WTC11 (cell line): ENCODE measurements around the gene CD6. TPM values are rescaled to one million over a fixed set of nuclear protein-coding genes. Genes with fewer than 3 reads are reported as not detected.

Experiments used
- ARID4B ChIP-seq: sonication (generic); formaldehyde crosslinking; IDR thresholded peaks from 2 replicates; pipeline ENCODE4 v1.8.0; 2023; ENCODE audit warnings: missing genetic modification reagents, mild to moderate bottlenecking, borderline replicate concordance
- E2F1 ChIP-seq: sonication (generic); formaldehyde crosslinking; IDR thresholded peaks from 2 replicates; pipeline ENCODE4 v1.8.0; 2022; ENCODE audit warnings: mild to moderate bottlenecking, missing genetic modification reagents
- EMX1 ChIP-seq: fragments of 250-450 bp; sonication (Bioruptor Pico); IDR thresholded peaks from 2 replicates; pipeline ENCODE4 v1.8.0; 2021; ENCODE audit warnings: mild to moderate bottlenecking
- ETV6 ChIP-seq: sonication (generic); formaldehyde crosslinking; IDR thresholded peaks from 2 replicates; pipeline ENCODE4 v1.8.1; 2022; ENCODE audit warnings: mild to moderate bottlenecking, missing genetic modification reagents
- FOXP1 ChIP-seq: sonication (generic); formaldehyde crosslinking; IDR thresholded peaks from 2 replicates; pipeline ENCODE4 v1.8.0; 2022; ENCODE audit warnings: missing genetic modification reagents, mild to moderate bottlenecking, moderate library complexity, borderline replicate concordance
- GRHL2 ChIP-seq: fragments of 250-450 bp; sonication (Bioruptor Pico); IDR thresholded peaks from 2 replicates; pipeline ENCODE4 v1.8.0; 2022; ENCODE audit warnings: mild to moderate bottlenecking, moderate library complexity; ENCODE audit not compliant: insufficient replicate concordance, severe bottlenecking
- HMGA2 ChIP-seq: fragments of 250-450 bp; sonication (Bioruptor Pico); IDR thresholded peaks from 2 replicates; pipeline ENCODE4 v1.4.0; 2021; ENCODE audit warnings: mild to moderate bottlenecking, moderate library complexity
- IRF2 ChIP-seq: sonication (generic); formaldehyde crosslinking; IDR thresholded peaks from 2 replicates; pipeline ENCODE4 v1.8.0; 2022; ENCODE audit warnings: low read depth, missing genetic modification reagents, borderline replicate concordance
- PREB ChIP-seq: sonication (generic); formaldehyde crosslinking; IDR thresholded peaks from 2 replicates; pipeline ENCODE4 v1.8.1; 2022; ENCODE audit warnings: mild to moderate bottlenecking, missing genetic modification reagents, moderate library complexity, borderline replicate concordance
- TP53 ChIP-seq: sonication (generic); formaldehyde crosslinking; IDR thresholded peaks from 2 replicates; pipeline ENCODE4 v1.8.1; 2023; ENCODE audit warnings: mild to moderate bottlenecking, missing genetic modification reagents
- USF2 ChIP-seq: sonication (generic); formaldehyde crosslinking; IDR thresholded peaks from 2 replicates; pipeline ENCODE4 v1.8.1; 2023; ENCODE audit warnings: mild to moderate bottlenecking, missing genetic modification reagents, moderate library complexity
- ZNF281 ChIP-seq: sonication (generic); formaldehyde crosslinking; IDR thresholded peaks from 2 replicates; pipeline ENCODE4 v1.8.0; 2023; ENCODE audit warnings: mild to moderate bottlenecking, missing genetic modification reagents
- ZNF416 ChIP-seq: fragments of 250-450 bp; sonication (Bioruptor Pico); IDR thresholded peaks from 2 replicates; pipeline ENCODE4 v1.9.0; 2021; ENCODE audit warnings: mild to moderate bottlenecking, inconsistent platforms
- ZNF423 ChIP-seq: fragments of 250-450 bp; sonication (Bioruptor Pico); IDR thresholded peaks from 2 replicates; pipeline ENCODE4 v2.1.2; 2022; ENCODE audit warnings: mild to moderate bottlenecking, moderate library complexity
- total RNA-seq: library from RNA; stranded (reverse); gene quantifications from 3 replicates; pipeline ENCODE4 v1.2.3, GENCODE V29; 2021
- TF ChIP-seq, protein P1 (sequence below): sonication (generic); formaldehyde crosslinking; IDR thresholded peaks from 2 replicates; pipeline ENCODE4 v1.8.1; 2023; ENCODE audit warnings: mild to moderate bottlenecking, missing genetic modification reagents, borderline replicate concordance
- TF ChIP-seq, protein P2 (sequence below): sonication (generic); formaldehyde crosslinking; IDR thresholded peaks from 2 replicates; pipeline ENCODE4 v1.8.1; 2022; ENCODE audit warnings: missing genetic modification reagents, borderline replicate concordance
- TF ChIP-seq, protein P3 (sequence below): sonication (generic); formaldehyde crosslinking; conservative IDR thresholded peaks from 2 replicates; pipeline ENCODE4 v1.8.1; 2022; ENCODE audit warnings: mild to moderate bottlenecking, missing genetic modification reagents
- TF ChIP-seq, protein P4 (sequence below): fragments of 200-600 bp; IDR thresholded peaks from 2 replicates; pipeline ENCODE4 v1.8.0; 2022; ENCODE audit warnings: antibody characterized with exemption

CD6 gene
- total RNA-seq, 1 experiment from 2014 or later, result 1.0 TPM

DNA sequence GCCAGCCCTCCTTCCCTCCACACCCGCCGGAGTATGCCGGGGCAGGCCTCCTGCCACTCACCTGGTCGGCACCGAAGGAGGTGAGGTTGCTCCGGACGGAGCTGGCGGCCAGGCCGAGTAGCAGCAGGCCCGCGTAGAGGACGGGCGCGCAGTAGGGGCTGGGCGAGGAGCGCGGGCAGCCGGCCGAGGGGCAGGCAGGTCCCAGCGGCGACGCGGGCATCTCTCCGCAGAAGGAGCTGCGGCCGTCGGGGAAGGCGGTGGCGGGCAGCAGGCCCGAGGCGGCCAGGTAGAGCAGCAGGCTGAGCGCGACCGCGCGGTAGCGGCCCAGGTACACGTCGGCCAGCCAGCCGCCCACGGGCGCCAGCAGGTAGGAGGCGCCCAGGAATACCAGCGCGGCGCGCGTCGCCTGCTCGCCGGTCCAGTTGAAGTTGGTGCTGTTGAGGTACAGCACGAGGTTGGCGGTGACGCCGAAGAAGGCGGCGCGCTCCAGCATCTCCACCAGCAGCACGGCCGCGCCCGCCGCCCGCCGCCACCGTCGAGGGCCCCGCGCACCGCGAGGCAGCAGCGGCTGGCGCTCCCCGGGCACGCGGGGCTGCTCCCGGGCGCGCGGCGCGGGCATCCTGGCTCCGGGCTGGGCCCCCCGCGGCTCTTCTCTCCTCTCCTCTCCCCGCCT is 20.4 kb upstream of the CD6 start (continued):
- TF ChIP-seq USF2 (CRISPR knock-in tag), result 0 out of 2 replicates have a peak, but pooled peaks have one; percentile 29
- no peak for TF ChIP-seq EMX1
- TF ChIP-seq ARID4B (CRISPR knock-in tag), result 0 out of 2 replicates have a peak, but pooled peaks have one; percentile 18
- TF ChIP-seq HMGA2, result no peak
- no peak for TF ChIP-seq GRHL2
- TF ChIP-seq TP53 (CRISPR knock-in tag), result peak; percentile 90; the same call in 1 of the 2 replicates
- TF ChIP-seq, protein P1, sequence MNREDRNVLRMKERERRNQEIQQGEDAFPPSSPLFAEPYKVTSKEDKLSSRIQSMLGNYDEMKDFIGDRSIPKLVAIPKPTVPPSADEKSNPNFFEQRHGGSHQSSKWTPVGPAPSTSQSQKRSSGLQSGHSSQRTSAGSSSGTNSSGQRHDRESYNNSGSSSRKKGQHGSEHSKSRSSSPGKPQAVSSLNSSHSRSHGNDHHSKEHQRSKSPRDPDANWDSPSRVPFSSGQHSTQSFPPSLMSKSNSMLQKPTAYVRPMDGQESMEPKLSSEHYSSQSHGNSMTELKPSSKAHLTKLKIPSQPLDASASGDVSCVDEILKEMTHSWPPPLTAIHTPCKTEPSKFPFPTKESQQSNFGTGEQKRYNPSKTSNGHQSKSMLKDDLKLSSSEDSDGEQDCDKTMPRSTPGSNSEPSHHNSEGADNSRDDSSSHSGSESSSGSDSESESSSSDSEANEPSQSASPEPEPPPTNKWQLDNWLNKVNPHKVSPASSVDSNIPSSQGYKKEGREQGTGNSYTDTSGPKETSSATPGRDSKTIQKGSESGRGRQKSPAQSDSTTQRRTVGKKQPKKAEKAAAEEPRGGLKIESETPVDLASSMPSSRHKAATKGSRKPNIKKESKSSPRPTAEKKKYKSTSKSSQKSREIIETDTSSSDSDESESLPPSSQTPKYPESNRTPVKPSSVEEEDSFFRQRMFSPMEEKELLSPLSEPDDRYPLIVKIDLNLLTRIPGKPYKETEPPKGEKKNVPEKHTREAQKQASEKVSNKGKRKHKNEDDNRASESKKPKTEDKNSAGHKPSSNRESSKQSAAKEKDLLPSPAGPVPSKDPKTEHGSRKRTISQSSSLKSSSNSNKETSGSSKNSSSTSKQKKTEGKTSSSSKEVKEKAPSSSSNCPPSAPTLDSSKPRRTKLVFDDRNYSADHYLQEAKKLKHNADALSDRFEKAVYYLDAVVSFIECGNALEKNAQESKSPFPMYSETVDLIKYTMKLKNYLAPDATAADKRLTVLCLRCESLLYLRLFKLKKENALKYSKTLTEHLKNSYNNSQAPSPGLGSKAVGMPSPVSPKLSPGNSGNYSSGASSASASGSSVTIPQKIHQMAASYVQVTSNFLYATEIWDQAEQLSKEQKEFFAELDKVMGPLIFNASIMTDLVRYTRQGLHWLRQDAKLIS, result no peak
- TF ChIP-seq E2F1, result no peak; the same call in 1 of the 2 replicates
- no peak for TF ChIP-seq PREB (CRISPR knock-in tag)
- peak; percentile 85; the same call in 1 of the 2 replicates for TF ChIP-seq ETV6 (CRISPR knock-in tag)
- peak; percentile 64; the same call in 1 of the 2 replicates for TF ChIP-seq ZNF281 (CRISPR knock-in tag)
- TF ChIP-seq, protein P2, sequence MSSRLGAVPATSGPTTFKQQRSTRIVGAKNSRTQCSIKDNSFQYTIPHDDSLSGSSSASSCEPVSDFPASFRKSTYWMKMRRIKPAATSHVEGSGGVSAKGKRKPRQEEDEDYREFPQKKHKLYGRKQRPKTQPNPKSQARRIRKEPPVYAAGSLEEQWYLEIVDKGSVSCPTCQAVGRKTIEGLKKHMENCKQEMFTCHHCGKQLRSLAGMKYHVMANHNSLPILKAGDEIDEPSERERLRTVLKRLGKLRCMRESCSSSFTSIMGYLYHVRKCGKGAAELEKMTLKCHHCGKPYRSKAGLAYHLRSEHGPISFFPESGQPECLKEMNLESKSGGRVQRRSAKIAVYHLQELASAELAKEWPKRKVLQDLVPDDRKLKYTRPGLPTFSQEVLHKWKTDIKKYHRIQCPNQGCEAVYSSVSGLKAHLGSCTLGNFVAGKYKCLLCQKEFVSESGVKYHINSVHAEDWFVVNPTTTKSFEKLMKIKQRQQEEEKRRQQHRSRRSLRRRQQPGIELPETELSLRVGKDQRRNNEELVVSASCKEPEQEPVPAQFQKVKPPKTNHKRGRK (CRISPR knock-in tag), result no peak
- no peak for TF ChIP-seq ZNF423 (CRISPR knock-in tag)
- TF ChIP-seq, protein P3, sequence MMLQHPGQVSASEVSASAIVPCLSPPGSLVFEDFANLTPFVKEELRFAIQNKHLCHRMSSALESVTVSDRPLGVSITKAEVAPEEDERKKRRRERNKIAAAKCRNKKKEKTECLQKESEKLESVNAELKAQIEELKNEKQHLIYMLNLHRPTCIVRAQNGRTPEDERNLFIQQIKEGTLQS (CRISPR knock-in tag), result no peak
- TF ChIP-seq IRF2 (CRISPR knock-in tag), result no peak
- no peak for TF ChIP-seq ZNF416 (CRISPR knock-in tag)
- peak; percentile 93 for TF ChIP-seq FOXP1 (CRISPR knock-in tag)
- TF ChIP-seq, protein P4, sequence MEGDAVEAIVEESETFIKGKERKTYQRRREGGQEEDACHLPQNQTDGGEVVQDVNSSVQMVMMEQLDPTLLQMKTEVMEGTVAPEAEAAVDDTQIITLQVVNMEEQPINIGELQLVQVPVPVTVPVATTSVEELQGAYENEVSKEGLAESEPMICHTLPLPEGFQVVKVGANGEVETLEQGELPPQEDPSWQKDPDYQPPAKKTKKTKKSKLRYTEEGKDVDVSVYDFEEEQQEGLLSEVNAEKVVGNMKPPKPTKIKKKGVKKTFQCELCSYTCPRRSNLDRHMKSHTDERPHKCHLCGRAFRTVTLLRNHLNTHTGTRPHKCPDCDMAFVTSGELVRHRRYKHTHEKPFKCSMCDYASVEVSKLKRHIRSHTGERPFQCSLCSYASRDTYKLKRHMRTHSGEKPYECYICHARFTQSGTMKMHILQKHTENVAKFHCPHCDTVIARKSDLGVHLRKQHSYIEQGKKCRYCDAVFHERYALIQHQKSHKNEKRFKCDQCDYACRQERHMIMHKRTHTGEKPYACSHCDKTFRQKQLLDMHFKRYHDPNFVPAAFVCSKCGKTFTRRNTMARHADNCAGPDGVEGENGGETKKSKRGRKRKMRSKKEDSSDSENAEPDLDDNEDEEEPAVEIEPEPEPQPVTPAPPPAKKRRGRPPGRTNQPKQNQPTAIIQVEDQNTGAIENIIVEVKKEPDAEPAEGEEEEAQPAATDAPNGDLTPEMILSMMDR, result no peak
